ENCODE data around the gene TBC1D4.

The TBC1D4 gene

GRCh38 chr13:75383064-75383715 is 98.8 kb downstream of the TBC1D4 start:
- no peak for DNase-seq

- DNase-seq = no peak
Measured at GRCh38 chr13:75378301-75378700, 103.7 kb downstream of the TBC1D4 start.

- DNase-seq = no peak
Measured at GRCh38 chr13:75376792-75377402, 105.1 kb downstream of the TBC1D4 start.

GRCh38 chr13:75375329-75375728 is 106.6 kb downstream of the TBC1D4 start:
- no peak for DNase-seq

- no peak for DNase-seq
Measured at GRCh38 chr13:75373988-75374387, 108.0 kb downstream of the TBC1D4 start.

GRCh38 chr13:75372923-75373841 is 108.8 kb downstream of the TBC1D4 start:
- DNase-seq = no peak

- DNase-seq = peak; percentile 0
Measured at GRCh38 chr13:75372517-75372916, 109.5 kb downstream of the TBC1D4 start.

- DNase-seq = no peak
Measured at GRCh38 chr13:75371203-75371602, 110.8 kb downstream of the TBC1D4 start.

- no peak for DNase-seq
Measured at GRCh38 chr13:75370774-75371173, 111.2 kb downstream of the TBC1D4 start.

GRCh38 chr13:75369981-75370380 is 112.0 kb downstream of the TBC1D4 start:
- no peak for DNase-seq

- no peak for DNase-seq
Measured at GRCh38 chr13:75368167-75368566, 113.8 kb downstream of the TBC1D4 start.

GRCh38 chr13:75366380-75367280 is 115.3 kb downstream of the TBC1D4 start:
- no peak for DNase-seq

- DNase-seq = no peak
Measured at GRCh38 chr13:75365724-75366173, 116.2 kb downstream of the TBC1D4 start.

- DNase-seq = no peak
Measured at GRCh38 chr13:75364131-75364713, 117.7 kb downstream of the TBC1D4 start.

- DNase-seq = no peak
Measured at GRCh38 chr13:75363371-75363770, 118.6 kb downstream of the TBC1D4 start.

GRCh38 chr13:75362026-75362425 is 119.9 kb downstream of the TBC1D4 start:
- no peak for DNase-seq

- no peak for DNase-seq
Measured at GRCh38 chr13:75360170-75360569, 121.8 kb downstream of the TBC1D4 start.

- DNase-seq = no peak
Measured at GRCh38 chr13:75359266-75359665, 122.7 kb downstream of the TBC1D4 start.

GRCh38 chr13:75357576-75358289 is 124.2 kb downstream of the TBC1D4 start:
- peak; percentile 0 for DNase-seq

- DNase-seq = no peak
Measured at GRCh38 chr13:75356421-75356820, 125.5 kb downstream of the TBC1D4 start.

GRCh38 chr13:75355609-75356008 is 126.4 kb downstream of the TBC1D4 start:
- DNase-seq = no peak

Measured in NCI-H2081 treated with DMSO at 0.1 percent for 48 hours (cell line).